Thyroid gland (tissue), 4 donors: Measurements from ENCODE around the gene YIPF3.
"Not testable (repeated sequence)": the region's sequence is repeated elsewhere in the genome, so short reads cannot be mapped to it uniquely, and the experiment has no call there.

Source experiments
- POLR2A ChIP-seq, 2 donors: fragments of 450-650 bp; IDR thresholded peaks; one replicate each; pipeline ENCODE4 v1.6.1; 2017; ENCODE audit warnings: antibody characterized with exemption in 2 of 2, mild to moderate bottlenecking in 2 of 2, moderate library complexity in 1 of 2
- TF ChIP-seq, protein P1 (sequence below), 6 experiments: fragments of 200-600 bp in 3 of 6; fragments of 450-650 bp in 3 of 6; sonication (generic) in 3 of 6; IDR thresholded peaks; one replicate each; pipeline ENCODE4 v1.5.1; 2016 to 2019; ENCODE audit warnings: antibody characterized with exemption in 6 of 6, mild to moderate bottlenecking in 2 of 6, inconsistent platforms in 1 of 6, moderate library complexity in 1 of 6

DNA sequence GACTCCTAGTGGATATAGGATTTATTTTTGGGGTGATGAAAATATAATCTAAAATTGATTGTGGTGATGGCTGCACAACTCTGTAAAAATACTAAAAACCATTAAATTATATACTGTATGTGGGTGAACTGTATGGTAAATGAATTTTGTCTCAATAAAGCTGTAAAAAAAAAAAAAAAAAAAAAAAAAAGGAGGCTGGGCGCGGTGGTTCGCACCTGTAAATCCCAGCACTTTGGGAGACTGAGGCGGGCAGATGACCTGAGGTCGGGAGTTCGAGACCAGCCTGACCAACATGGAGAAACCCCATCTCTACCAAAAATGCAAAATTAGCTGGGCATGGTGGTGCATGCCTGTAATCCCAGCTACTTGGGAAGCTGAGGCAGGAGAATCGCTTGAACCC, 40.9 kb upstream of the YIPF3 start:
- TF ChIP-seq, protein P1, sequence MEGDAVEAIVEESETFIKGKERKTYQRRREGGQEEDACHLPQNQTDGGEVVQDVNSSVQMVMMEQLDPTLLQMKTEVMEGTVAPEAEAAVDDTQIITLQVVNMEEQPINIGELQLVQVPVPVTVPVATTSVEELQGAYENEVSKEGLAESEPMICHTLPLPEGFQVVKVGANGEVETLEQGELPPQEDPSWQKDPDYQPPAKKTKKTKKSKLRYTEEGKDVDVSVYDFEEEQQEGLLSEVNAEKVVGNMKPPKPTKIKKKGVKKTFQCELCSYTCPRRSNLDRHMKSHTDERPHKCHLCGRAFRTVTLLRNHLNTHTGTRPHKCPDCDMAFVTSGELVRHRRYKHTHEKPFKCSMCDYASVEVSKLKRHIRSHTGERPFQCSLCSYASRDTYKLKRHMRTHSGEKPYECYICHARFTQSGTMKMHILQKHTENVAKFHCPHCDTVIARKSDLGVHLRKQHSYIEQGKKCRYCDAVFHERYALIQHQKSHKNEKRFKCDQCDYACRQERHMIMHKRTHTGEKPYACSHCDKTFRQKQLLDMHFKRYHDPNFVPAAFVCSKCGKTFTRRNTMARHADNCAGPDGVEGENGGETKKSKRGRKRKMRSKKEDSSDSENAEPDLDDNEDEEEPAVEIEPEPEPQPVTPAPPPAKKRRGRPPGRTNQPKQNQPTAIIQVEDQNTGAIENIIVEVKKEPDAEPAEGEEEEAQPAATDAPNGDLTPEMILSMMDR (IDR thresholded peaks at IDR 0.05), result not testable (repeated sequence)
- TF ChIP-seq POLR2A (IDR thresholded peaks at IDR 0.05), result not testable (repeated sequence)
